GM18867 (cell line): ENCODE measurements around the gene ENTHD1.

Experiments used
- ATAC-seq: cut with Tn5 transposase; IDR thresholded peaks from one replicate; pipeline ENCODE4 v1.9.1; 2021; ENCODE audit warnings: mild to moderate bottlenecking, moderate library complexity; ENCODE audit not compliant: unreplicated experiment

ENTHD1 gene

GRCh38 chr22:39697790-39698430 lies 195.7 kb downstream of the ENTHD1 start:
- ATAC-seq, result no peak

- no peak for ATAC-seq
These were observed 199.5 kb downstream of the ENTHD1 start for GRCh38 chr22:39693943-39694500.
